HepG2 (cell line): Measurements from ENCODE around the gene RHBDD2. TPM values are rescaled to one million over a fixed set of nuclear protein-coding genes. Genes with fewer than 3 reads are reported as not detected.
A peak's percentile ranks its signal among the peaks of the same experiment; 100 is the strongest.

Experiments used
- ADNP ChIP-seq: sonication (generic); formaldehyde crosslinking; IDR thresholded peaks from 2 replicates; pipeline ENCODE4 v1.4.0; 2020; ENCODE audit warnings: missing genetic modification reagents
- BCLAF1 ChIP-seq: fragments of 450-650 bp; IDR thresholded peaks from 2 replicates; pipeline ENCODE4 v1.6.1; 2017; ENCODE audit warnings: mild to moderate bottlenecking
- DPF2 ChIP-seq: sonication (generic); formaldehyde crosslinking; IDR thresholded peaks from 2 replicates; pipeline ENCODE4 v1.4.0; 2020; ENCODE audit warnings: mild to moderate bottlenecking, low read depth, missing genetic modification reagents, borderline replicate concordance
- ELF3 ChIP-seq: IDR thresholded peaks from 2 replicates; pipeline ENCODE4 v1.6.1; 2016; ENCODE audit warnings: missing genetic modification reagents, missing compliant biosample characterization
- GLMP ChIP-seq: sonication (generic); formaldehyde crosslinking; IDR thresholded peaks from 2 replicates; pipeline ENCODE4 v1.9.0; 2021; ENCODE audit warnings: missing genetic modification reagents, mild to moderate bottlenecking, borderline replicate concordance
- GRHL1 ChIP-seq: sonication (generic); formaldehyde crosslinking; conservative IDR thresholded peaks from 2 replicates; pipeline ENCODE4 v1.8.0; 2022; ENCODE audit warnings: missing genetic modification reagents
- MEIS2 ChIP-seq: sonication (generic); formaldehyde crosslinking; IDR thresholded peaks from 2 replicates; pipeline ENCODE4 v1.9.0; 2021; ENCODE audit warnings: mild to moderate bottlenecking, missing genetic modification reagents
- MTA1 ChIP-seq: sonication (generic); formaldehyde crosslinking; IDR thresholded peaks from 2 replicates; pipeline ENCODE4 v1.4.0; 2020; ENCODE audit warnings: missing genetic modification reagents, mild to moderate bottlenecking, borderline replicate concordance
- MYPOP ChIP-seq: sonication (generic); formaldehyde crosslinking; IDR thresholded peaks from 2 replicates; pipeline ENCODE4 v1.8.1; 2023; ENCODE audit warnings: mild to moderate bottlenecking, moderate library complexity, missing genetic modification reagents
- PRPF4 ChIP-seq: fragments of 200-400 bp; formaldehyde crosslinking; IDR thresholded peaks from 2 replicates; pipeline ENCODE4 v1.6.1; 2016; ENCODE audit warnings: low read length, low read depth; ENCODE audit not compliant: poor library complexity, severe bottlenecking
- SMC3 ChIP-seq: IDR thresholded peaks from 2 replicates; pipeline ENCODE4 v1.6.1; 2011; ENCODE audit warnings: low read length, improper control_type of control experiment
- TEAD2 ChIP-seq: sonication (generic); formaldehyde crosslinking; IDR thresholded peaks from 2 replicates; pipeline ENCODE4 v1.9.0; 2021; ENCODE audit warnings: missing genetic modification reagents
- TEF ChIP-seq: sonication (generic); formaldehyde crosslinking; IDR thresholded peaks from 2 replicates; pipeline ENCODE4 v1.5.0; 2020; ENCODE audit warnings: missing genetic modification reagents
- ZEB1 ChIP-seq: IDR thresholded peaks from 2 replicates; pipeline ENCODE4 v1.6.1; 2012; ENCODE audit warnings: mild to moderate bottlenecking, low read depth, inconsistent platforms; ENCODE audit not compliant: insufficient replicate concordance
- ZNF282 ChIP-seq: fragments of 450-650 bp; IDR thresholded peaks from 2 replicates; pipeline ENCODE4 v1.6.1; 2018; ENCODE audit not compliant: partially characterized antibody
- ZNF552 ChIP-seq: sonication (generic); formaldehyde crosslinking; IDR thresholded peaks from 2 replicates; pipeline ENCODE4 v1.9.0; 2022; ENCODE audit warnings: missing genetic modification reagents, mild to moderate bottlenecking, borderline replicate concordance
- ZNF660 ChIP-seq: sonication (generic); formaldehyde crosslinking; IDR thresholded peaks from 2 replicates; pipeline ENCODE4 v1.5.1; 2020; ENCODE audit warnings: mild to moderate bottlenecking, low read depth, missing genetic modification reagents, borderline replicate concordance
- polyA plus RNA-seq, 8 experiments: library from polyadenylated mRNA; depleted of rRNA in 3 of 8; stranded (reverse) in 7 of 8; unstranded in 1 of 8; fragments of >200 nt; fragmentation: Illumina TruSeq in 4 of 8; extraction: Trizol in 4 of 8; gene quantifications; 2 replicates each; pipeline versions ENCODE4 v1.2.1 to v1.2.3, GENCODE V29; 2011 to 2016; ENCODE audit warnings: low read depth in 4 of 8, missing spikeins in 1 of 8, mixed read lengths in 1 of 8; ENCODE audit not compliant: insufficient read depth in 1 of 8
- total RNA-seq, 5 experiments: library from RNA; depleted of rRNA; stranded (reverse); fragments of >200 nt; fragmentation: Illumina TruSeq; extraction: Trizol; gene quantifications; 2 replicates each; pipeline ENCODE4 v1.2.3, GENCODE V29; 2016; ENCODE audit warnings: low read depth in 1 of 5

The RHBDD2 gene
- total and polyA plus RNA-seq, 2 of the 13 experiments (the other 11 are each of a cell fraction or from before 2014, with no cell fraction given), result 23.1 to 26.4 TPM

- peak; percentile 63; the same call in 1 of the 2 replicates for TF ChIP-seq ADNP (CRISPR knock-in tag)
- TF ChIP-seq DPF2 (CRISPR knock-in tag), result peak; percentile 51
- TF ChIP-seq ZNF552 (CRISPR knock-in tag), result no peak
- no peak for TF ChIP-seq GRHL1 (CRISPR knock-in tag)
- peak; percentile 57 for TF ChIP-seq MYPOP (CRISPR knock-in tag)
- no peak for TF ChIP-seq TEAD2 (CRISPR knock-in tag)
- no peak for TF ChIP-seq MTA1 (CRISPR knock-in tag)
- TF ChIP-seq ZEB1, result peak; percentile 49
- TF ChIP-seq PRPF4, result no peak
- peak; percentile 91 for TF ChIP-seq TEF (CRISPR knock-in tag)
- no peak for TF ChIP-seq BCLAF1
- TF ChIP-seq ELF3 (CRISPR knock-in tag), result peak; percentile 66; the same call in 1 of the 2 replicates
- TF ChIP-seq SMC3, result peak; percentile 17; the same call in 1 of the 2 replicates
- TF ChIP-seq GLMP (CRISPR knock-in tag), result no peak
- no peak for TF ChIP-seq ZNF282
- TF ChIP-seq MEIS2 (CRISPR knock-in tag), result 0 out of 2 replicates have a peak, but pooled peaks have one; percentile 20
- TF ChIP-seq ZNF660 (CRISPR knock-in tag), result no peak
Observed at GRCh38 chr7:75906991-75907667, 28.3 kb downstream of the RHBDD2 start (continued).
